GM18508 (cell line): ENCODE data around the gene CLPTM1.

ENCODE experiments used
- ATAC-seq: cut with Tn5 transposase; IDR thresholded peaks from one replicate; pipeline ENCODE4 v1.9.1; 2021; ENCODE audit warnings: moderate number of reproducible peaks; ENCODE audit not compliant: insufficient read depth, unreplicated experiment

The CLPTM1 gene

DNA sequence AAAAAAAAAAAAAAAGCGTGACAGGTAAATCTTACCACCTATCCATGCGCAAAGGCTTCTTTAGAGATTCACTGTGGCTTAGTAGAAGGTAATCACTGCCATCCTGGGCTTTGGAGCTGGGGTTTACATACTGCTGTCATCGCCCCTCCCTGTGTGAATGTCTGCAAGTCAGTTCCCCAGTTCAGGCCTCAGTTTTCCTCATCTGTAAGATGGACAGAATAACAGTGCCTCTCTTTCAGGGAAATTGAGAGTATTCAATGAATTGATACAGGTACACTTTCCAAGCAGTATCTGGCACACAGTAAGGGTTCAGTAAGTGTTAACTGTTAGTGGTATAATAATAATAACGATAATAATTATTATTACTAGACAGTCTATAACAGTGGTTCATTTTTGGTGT, 48.3 kb downstream of the CLPTM1 start:
- ATAC-seq = no peak

DNA sequence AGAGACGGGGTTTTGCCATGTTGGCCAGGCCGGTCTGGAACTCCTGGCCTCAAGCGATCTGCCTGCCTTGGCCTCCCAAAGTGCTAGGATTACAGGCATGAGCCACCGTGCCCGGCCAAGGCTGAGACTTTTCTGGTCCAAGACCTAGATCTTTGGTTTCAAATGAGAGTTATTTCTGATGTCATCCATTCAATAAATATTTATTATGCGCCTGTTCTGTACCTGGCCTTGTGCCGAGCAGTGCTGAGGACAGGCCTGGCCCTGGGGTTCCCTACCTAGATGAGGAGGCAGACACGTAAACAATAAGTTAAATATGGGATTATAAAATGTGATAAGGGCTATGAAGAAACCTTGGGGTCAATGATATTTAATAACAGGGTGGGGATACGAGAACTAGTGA, 50.6 kb downstream of the CLPTM1 start:
- ATAC-seq = no peak

DNA sequence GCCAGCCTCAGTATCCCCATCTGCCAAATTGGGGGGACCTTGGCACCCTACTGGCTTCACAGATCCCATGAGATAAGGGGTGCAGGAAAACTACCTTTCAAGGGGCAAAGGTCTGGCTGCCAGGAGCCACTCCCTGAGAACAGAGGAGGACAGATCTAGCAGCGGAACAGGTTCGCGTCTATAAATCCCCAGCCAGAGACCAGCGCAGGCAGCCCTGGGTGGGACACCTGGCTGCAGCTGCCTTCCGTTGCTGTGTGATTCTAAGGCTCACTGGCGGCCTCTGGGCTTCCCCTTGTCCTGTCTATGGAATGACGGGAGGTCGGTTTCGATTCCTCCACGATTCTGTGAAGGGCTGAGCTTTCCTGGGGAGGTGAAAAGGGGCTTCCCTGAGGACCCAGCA, 53.4 kb downstream of the CLPTM1 start:
- ATAC-seq = no peak

DNA sequence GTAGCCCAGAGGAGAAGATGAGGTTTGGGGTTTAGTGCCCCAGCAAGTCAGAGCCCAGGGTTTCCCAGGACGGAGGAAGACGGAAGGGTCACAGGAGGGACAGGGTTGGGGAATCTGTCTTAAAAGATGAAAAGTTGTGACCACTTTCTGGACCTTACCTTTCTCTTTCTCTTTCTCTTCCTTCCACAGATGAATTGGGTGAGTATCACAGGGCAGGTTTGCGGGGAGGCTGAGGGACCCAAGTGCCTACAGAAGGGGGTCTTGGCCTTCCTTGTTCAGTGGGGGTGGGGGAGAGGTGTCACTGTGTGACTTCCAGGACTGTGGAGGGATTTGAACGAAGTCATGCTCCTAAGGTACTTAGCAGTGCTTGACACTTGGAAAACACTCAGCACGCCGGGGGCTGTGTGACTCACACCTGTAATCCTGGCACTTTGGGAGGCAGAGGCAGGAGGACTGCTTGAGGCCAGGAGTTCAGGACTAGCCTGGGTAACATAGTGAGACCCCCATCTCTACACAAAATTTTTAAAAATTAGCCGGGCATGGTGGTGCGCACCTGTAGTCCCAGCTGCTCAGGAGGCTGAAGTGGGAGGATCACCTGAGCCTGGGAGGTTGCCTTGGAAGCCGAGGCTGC, 54.6 kb downstream of the CLPTM1 start:
- no peak for ATAC-seq

DNA sequence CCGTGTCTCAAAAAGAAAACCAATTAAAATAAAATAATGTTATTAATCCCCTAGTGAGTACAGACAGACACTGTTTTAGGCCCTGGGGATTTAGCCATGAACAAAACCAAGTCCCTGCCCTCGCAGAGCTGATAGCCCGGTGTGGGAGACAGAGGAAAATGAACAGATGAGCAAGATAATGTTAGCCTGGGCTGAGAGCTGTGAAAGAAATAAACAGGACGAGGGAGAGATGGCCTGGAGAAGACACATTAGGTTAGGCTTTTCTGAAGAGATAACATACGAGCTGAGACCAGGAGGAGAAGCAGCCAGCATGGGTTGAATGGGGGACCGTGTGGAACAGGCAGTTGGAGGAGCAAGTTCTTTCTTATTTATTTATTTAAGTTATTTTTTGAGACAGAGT, 55.1 kb downstream of the CLPTM1 start:
- ATAC-seq = no peak

DNA sequence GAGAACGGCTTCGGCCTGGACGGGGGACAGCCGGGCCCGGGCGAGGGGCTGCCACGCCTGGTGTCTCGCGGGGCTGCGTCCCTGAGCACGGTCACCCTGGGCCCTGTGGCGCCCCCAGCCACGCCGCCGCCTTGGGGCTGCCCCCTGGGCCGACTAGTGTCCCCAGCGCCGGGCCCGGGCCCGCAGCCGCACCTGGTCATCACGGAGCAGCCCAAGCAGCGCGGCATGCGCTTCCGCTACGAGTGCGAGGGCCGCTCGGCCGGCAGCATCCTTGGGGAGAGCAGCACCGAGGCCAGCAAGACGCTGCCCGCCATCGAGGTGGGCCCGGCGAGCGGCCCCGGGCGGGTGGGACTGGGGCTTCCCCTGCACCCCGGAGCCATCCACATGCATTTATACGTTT, 56.8 kb downstream of the CLPTM1 start:
- no peak for ATAC-seq

DNA sequence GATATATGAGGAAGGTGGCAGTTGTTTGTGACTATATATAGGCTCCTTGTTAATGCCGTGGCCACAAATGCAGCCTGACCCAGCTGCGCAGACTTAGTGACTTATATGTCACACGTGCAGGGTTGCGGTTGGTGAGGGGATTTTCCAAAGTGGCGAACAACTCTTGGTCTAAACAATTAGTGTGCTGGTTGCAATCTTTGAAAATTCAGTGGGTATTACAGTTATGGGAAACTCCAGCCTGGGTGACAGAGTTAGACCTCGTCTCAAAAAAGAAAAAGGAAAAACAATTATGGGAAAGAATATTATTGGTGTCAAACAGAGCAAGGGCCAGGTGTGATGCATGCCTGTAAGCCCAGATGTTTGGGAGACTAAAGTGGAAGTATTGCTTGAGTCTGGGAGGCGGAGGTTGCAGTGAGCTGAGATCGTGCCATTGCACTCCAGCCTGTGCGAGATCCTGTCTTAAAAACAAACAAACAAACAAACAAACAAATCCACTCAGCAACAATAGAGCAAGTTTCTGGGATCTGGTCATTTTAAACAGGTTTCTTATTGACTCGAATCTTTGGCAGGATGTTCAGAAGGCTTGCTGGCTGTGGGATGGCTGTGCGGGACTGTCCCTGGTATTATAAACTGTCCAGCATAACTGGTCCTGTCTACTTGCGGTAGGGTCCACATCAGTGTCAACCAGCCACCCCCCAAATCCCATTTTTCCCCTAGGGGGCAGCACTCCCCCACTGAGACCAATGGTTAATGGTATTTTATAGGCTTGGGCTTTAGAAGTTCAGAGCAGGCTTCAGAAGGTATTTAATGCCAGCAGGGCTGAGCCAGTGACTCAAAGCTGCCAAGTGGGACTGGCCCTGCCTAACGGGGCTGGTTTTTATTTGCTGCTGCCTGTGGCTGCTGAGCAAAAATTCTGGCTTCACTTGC, 61.5 kb downstream of the CLPTM1 start:
- ATAC-seq = peak; percentile 66

DNA sequence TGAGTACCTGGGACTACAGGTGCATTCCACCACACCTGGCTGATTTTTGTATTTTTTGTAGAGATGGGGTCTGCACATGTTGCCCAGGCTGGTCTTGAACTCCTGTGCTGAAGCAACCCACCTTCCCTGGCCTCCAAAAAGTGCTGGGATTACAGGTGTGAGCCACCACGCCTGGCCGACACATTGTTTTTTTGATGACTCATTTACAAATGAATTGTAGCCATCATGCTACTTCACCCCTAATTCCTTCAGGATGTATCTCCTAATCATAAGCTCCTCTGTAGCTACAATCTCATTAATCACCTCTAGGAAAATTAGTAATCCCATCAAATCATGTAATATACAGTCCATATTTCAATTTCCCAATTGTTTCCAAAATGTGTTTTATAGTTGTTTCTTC, 64.0 kb downstream of the CLPTM1 start:
- no peak for ATAC-seq

DNA sequence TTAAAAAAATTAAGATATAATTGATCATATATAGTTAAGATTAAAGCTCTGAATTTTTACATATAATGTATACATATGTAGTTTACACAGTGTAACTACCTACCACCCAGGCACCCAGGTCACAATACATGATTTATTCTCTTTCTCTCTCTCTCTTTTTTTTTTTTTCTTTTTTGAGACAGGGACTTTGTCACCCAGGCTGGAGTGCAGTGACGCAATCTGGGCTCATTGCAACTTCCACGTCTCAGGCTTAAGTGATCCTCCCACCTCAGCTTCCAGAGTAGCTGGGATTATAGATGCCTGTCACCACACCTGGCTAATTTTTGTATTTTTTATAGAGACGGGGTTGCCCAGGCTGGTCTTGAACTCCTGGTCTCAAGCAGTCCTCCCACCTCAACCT, 64.9 kb downstream of the CLPTM1 start:
- no peak for ATAC-seq

DNA sequence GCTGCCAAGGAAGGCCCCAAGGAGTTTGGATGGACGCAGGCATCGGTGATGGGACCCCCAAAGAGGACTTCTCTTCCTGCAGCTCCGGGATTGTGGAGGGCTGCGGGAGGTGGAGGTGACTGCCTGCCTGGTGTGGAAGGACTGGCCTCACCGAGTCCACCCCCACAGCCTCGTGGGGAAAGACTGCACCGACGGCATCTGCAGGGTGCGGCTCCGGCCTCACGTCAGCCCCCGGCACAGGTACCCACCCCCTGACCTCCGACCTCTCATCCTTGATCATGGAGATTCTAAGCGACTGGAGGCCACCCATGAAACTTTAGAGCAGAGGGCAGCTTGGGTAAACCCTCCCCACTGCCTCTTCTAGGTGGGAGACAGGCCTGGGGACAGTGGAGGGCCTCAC, 66.8 kb downstream of the CLPTM1 start:
- no peak for ATAC-seq

DNA sequence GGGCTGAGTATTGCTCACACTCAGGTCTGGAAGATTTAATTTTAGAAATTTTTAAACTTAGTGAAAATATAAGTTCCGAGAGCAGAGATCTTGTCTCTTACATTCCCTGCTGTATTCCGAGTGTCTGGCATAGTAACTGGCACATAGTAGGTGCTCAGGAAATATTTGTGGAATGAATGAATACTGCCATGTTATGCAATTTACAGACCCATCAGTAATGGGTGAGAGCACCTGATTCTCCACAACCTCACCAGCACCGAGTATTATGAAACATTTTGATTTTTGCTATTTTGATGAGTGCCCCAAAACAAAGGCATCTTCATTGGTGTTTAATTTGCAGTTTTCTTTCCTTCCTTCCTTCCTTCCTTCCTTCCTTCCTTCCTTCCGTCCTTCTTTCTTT, 67.9 kb downstream of the CLPTM1 start:
- ATAC-seq = no peak

DNA sequence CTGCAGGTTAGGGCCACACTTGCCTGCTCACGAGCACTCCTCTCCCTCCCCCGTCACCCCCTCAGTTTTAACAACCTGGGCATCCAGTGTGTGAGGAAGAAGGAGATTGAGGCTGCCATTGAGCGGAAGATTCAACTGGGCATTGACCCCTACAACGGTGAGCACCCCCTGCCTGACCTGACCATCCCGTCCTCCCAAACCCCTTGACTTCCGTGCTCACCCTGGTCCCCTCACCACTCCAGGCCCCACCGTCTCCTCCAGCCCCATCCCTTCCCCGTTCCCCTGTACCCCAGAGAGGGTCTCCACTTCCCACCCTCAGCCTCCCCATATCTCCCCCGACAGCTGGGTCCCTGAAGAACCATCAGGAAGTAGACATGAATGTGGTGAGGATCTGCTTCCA, 70.1 kb downstream of the CLPTM1 start:
- no peak for ATAC-seq

DNA sequence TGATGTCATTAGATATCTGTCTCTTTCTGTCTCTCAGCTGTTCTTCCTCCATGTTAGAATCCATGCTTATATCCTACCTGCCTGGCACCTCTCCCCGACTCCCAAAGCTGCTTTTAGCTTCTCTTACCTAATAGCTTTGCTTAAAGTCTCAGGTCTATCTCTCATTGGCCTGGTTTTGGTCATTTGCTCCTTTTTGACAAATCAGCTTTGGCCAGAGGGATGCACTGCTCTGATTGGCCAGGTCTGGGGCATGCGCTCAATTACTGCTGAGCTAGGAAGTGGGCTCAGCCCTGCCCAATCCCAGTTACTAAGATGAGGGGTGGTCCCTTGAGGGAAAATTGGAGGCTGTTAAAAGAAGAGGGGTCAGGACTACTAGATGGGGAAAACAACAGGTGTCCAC, 72.2 kb downstream of the CLPTM1 start:
- ATAC-seq = no peak

DNA sequence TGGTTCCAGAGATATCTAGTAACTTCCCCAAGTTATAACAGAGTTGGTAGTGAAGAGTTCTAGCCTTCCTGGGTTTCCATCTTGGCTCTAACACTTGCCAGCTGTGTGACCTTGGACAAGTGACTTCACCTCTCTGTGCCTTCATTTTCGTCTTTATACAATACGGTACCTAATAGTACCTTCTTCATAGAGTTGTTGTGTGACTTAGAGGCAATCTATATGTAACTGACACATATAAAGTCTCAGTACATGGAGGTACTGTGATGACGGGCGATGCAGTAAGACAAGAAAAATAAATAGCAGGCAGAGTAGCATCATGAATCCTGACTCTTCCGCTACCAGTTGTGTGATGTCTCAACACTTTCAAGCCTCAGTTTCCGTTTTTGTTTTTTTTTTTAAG, 75.6 kb downstream of the CLPTM1 start:
- ATAC-seq = no peak

DNA sequence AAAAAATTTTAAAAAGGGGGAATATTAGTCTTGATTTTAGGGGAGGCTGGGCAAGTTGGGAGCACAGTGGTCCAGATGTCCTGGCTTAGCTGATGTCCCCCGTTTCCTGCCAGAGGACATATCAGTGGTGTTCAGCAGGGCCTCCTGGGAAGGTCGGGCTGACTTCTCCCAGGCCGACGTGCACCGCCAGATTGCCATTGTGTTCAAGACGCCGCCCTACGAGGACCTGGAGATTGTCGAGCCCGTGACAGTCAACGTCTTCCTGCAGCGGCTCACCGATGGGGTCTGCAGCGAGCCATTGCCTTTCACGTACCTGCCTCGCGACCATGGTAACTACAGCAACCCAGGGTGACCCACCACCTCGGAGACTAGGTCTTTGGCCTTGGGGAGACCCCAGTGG, 77.2 kb downstream of the CLPTM1 start:
- ATAC-seq = no peak

DNA sequence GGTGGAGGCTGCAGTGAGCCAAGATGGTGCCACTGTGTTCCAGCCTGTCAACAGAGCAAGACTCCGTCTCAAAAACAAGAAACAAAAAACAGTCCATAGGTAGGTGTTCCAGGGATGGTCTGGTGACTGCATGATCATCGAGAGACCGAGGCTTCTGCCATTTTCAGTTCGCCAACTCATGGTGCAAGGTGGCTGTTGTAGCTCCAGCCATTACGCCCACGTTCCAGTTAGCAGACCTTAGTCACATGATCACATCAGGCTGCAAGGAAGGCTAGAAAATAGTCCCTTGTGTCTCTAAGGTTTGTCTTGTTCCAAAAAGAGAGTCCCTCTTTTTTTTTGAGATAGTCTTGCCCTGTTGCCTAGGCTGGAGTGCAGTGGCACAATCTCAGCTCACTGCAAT, 80.6 kb downstream of the CLPTM1 start:
- ATAC-seq = no peak

DNA sequence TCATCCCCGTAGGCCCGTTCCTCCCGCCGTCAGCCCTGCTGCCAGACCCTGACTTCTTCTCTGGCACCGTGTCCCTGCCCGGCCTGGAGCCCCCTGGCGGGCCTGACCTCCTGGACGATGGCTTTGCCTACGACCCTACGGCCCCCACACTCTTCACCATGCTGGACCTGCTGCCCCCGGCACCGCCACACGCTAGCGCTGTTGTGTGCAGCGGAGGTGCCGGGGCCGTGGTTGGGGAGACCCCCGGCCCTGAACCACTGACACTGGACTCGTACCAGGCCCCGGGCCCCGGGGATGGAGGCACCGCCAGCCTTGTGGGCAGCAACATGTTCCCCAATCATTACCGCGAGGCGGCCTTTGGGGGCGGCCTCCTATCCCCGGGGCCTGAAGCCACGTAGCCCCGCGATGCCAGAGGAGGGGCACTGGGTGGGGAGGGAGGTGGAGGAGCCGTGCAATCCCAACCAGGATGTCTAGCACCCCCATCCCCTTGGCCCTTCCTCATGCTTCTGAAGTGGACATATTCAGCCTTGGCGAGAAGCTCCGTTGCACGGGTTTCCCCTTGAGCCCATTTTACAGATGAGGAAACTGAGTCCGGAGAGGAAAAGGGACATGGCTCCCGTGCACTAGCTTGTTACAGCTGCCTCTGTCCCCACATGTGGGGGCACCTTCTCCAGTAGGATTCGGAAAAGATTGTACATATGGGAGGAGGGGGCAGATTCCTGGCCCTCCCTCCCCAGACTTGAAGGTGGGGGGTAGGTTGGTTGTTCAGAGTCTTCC, 82.4 kb downstream of the CLPTM1 start:
- no peak for ATAC-seq

DNA sequence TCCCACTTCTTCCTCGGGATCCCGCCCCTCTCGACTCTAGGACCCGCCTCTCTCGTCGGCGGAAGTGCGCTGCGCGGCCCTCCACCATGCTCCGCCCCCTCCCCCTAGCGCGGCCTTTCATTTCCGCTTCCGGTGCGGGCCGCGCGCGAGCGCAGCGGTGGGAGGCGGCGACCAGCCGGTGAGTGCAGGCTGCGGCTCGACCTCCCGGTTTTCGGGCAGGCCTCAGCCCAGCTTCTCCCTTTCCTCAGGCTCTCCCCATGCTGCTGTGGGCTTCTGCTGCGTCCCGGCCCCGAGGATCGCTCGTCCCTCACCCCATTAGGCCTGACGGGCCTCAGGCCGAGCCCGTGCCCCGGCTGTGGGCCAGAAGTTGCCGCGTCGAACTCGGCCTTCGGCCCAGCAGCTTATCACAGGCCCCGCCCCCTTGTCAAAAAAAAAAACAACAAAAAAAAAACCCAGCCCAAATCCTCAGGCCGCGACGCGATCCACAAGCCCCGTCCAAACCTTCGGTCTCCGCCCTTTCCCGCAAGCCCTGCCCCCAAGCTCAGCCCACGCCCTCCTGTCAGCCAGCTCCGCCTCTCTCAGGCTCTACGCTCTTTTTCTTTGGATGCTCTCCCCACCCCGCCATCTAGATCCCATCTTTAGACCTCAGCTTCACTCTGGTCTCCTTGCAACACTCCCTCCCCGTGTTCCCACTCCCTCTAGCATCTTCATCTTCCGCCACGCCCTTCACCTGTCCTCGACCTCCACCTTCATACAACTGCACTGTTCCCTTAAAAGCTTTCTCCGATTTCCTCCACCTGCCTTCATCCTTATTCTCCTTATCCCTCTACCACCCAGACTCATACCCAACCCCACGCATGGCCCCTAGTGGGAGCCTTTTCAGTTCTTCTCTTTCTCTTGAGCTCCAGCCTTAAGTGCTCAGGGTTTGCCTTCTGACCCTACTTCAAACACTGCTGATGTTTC, 84.0 kb downstream of the CLPTM1 start, which contains the start of gene CLASRP:
Gene CLASRP, plus strand, starts transcription at position 115 of the 963 bp plus-strand sequence. CDS start 1,168 bp downstream, outside the sequence.
- ATAC-seq = no peak

DNA sequence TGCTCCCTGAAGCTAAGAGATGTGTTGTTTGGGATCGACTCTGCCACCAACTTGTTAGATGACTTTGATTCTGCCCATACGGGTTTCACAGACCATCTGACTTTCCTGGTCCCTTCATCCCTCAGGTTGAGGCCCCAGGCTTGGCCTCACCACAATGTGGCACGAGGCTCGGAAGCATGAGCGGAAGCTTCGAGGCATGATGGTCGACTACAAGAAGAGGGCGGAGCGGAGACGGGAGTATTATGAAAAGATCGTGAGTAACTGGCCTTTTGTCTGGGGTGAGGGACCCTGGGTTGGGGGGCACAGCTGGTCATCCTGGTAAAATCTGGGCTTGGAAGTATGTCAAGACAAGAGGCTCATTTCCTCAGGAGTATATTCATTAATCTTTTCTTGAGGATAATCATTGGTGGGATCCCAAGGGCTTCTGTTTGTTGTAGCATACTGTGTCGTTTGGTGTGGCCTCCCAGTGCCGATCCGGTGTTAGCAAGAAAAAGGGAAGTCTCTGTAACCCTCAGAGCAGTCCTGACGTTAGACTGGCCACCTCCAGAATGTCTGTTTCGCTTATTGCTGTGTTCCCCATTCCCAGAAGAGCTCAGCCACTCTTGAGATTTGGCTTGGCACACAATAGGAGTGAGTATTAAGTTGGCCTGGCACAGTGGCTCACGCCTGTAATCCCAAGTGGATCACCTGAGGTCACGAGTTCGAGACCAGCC, 85.0 kb downstream of the CLPTM1 start:
- no peak for ATAC-seq
